COLO829 (cell line): ENCODE results near the gene AGTRAP.

ENCODE experiments used
- DNase-seq: peaks from one replicate; pipeline ENCODE4 v3.0.0; 2012; ENCODE audit warnings: low spot score

AGTRAP gene

DNA sequence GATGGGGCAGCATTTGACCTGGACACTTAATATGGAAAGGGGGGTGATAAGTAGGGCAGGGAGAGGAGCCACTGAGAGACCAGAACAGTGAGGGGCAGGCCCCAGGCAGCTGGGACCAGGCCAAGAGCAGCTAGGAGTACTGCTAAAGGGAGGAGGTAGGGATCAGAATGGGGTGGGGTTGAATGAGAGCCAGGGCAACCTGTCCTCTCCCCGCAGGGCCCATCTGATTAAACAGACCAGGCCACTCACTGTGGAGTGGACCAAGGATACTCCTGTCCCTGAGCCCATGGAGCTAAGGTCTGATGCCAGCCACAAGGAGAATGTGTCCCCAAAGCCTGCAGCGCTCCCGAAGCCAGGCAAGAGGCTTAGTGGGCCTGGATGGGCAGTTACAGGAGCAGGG lies 28.2 kb downstream of the AGTRAP start:
- no peak for DNase-seq

DNA sequence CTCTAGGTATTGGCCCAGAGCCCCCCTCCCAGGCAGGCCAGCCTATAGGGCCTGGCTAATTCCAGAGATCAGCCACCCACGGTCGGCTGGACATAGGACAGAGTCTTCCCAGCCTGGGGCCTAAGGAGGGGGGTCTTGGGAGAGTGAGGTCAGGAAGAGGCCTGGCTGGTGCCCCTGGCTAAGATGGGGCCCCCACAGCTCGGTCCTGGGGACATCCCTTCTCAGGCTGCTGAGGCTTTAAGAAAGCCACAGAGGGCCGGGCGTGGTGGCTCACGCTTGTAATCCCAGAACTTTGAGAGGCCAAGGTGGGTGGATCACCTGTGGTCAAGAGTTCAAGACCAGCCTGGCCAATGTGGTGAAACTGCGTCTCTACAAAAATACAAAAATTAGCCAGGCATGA lies 28.6 kb downstream of the AGTRAP start:
- DNase-seq: no peak

GRCh38 chr1:11765661-11766428 lies 29.9 kb downstream of the AGTRAP start:
- no peak for DNase-seq

- no peak for DNase-seq
These were observed 30.5 kb downstream of the AGTRAP start for GRCh38 chr1:11766429-11766776.

DNA sequence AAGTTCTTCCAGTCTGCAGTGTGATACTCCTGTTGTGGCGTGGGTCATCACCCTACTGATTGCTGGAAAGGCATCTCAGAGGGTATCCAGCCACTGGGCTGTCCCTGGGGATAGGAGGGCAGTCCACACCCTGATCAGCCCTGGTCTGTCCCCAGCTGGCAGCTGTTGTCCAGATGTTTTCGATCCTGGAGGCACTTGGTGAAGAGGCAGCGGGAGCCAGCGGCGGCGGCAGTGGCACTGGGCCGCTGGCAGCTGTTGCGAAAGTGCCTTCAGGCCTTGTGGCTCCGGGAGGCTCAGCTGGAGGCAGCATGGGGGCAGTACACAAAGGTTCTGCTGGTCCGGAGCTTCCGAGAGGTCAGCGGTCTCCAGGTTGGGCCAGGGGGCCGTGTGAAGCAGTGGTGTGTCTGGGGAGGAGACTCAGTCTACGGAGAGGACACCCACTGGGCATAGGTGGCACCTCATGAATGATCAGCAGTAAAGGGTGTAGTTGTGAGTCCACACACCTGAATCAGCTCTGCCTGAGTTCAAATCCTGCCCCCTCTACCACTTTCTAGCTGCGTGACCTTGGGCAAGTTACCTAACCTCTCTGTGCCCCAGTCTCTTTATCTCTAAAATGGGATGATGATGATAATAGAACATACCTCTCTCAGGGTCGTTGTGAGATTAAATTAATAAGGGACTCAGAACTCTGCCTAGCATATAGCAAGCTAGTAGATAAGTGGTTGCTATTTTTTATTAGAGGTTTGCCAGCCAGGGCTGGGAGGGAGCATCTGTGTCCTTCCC lies 32.2 kb downstream of the AGTRAP start:
- no peak for DNase-seq

GRCh38 chr1:11768821-11769220 lies 32.9 kb downstream of the AGTRAP start:
- no peak for DNase-seq

GRCh38 chr1:11769274-11769673 lies 33.3 kb downstream of the AGTRAP start:
- DNase-seq: no peak

DNA sequence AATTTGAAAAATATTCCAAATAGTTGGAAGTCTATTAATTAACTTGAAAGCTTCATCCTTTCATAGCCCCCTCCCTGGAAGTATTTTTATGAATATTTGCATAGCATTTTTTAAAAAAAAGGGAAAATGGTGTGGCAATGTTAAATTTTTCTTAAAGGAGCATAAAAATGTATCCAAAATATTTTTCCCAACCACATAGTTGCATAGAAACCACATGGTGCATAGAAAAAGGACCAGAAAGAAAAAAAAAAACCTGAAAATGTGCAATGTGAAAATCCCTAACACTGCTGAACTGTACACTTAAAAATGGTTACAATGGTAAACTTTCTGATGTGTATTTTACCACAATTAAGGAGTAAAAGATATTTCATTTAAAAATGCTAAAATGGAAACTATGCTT lies 34.1 kb downstream of the AGTRAP start:
- no peak for DNase-seq

DNA sequence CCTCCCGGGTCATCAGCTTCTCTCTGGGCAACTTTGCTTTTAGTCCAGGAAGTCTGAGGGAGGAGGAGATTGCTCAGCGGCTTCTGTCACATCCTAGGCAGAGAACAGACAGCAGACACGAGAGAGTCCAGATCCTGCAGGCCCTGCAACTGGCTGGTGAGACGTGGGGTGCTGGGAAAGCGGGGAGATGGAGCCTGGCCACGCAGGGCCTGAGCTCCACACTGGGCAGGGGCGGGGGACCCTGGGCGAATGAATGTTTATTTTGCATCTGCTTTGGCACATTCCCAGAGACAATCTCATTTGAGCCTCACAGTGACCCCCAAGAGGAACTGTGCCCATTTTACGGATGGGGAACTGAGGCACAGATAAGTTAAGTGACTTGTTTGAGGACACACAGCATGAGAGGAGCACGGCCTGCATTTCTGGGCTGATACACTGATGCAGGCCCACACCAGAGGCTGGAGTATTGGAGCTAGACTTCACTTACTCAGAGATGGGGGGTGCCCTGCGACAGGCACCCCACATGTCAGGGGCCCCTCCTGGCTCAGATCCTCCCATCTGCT lies 35.6 kb downstream of the AGTRAP start:
- no peak for DNase-seq

DNA sequence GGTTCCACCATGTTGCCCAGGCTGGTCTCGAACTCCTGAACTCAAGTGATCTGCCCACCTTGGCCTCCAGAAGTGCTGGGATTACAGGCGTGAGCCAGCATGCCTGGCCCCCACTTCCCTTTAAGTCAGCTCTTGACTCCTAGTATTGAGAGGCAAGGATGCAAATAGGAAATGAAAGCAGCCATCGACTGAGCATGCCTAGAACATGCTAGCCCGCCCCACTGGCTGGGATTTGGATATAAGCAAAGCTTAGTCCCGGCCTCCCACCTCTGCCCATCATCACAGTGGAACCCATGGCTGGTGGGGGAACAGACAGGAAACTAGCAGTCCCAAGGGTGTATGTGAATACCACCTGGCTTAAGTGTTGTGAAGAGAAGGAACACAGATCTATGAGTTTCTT lies 36.5 kb downstream of the AGTRAP start:
- no peak for DNase-seq

DNA sequence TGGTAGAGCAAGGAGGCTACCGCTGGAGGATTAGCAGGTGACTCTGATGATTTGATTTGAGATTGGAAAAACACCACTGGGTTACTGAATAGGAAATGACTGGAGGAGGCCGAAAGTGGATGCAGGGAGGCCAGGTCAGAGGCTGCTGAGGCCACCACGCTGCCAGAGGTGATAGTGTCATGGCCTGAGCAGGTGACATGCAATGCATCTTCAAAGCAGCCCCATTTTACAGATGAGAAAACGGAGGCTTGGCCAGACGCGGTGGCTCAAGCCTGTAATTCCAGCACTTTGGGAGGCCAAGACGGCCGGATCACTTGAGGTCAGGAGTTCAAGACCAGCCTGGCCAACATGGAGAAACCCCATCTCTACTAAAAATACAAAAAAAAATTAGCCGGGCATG lies 38.8 kb downstream of the AGTRAP start:
- no peak for DNase-seq

- DNase-seq: no peak
These were observed 41.9 kb downstream of the AGTRAP start for GRCh38 chr1:11777658-11778322.

DNA sequence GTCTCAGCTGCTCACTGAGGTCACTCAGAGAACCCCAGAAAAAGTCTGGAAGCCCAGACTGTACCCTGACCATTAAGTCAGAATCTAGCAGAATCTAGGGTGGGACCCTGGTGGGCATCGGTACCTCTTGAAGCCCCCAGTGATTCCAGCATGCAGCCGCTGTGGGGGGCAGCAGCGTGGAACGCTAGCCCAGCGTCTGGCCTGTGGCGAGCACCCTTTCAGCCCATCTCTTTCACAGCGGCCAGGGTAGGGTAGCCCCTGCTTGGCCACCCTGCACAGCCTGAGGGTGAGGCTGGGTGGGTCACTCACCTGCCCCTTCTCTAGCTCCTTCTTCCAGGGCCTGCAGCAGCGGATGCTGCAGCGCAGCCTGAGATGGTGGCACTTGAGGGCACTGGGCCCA lies 42.4 kb downstream of the AGTRAP start:
- no peak for DNase-seq

DNA sequence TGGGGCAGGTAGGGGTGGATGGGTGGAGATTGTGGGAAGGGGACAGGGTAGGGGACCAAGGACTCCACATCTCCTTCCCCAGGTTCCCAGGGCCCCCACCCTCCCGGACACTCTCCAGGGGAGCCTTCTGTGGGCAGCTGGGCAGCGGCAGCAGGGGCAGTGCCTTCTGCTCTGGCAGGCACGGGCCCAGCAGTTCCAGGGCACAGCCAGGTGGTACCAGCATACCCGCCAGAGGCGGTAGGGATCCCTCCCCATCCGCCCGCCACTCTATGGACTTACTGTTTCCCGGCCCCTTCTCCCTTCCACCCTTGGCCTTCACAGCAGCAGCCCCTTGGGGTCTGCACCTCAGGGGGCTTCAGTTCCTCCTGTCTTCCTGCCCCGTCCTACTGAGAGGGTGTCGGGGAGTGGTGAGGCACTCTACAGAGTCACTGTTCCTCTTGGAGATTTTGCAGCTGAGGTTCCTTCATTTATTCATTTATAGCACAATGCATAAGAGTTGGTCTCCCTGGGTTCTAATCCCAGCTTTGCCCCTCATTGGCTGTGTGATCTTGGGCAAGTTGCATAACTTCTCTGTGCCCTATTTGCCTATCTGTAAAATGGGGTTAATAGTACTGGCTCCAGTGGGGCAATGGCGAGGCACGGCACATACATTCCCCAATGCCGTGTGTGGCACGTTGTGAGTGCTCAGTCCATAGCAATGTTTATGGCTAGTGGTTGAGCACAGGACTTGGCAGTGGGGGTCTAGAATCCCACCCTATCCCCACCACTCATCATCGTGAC lies 43.1 kb downstream of the AGTRAP start:
- DNase-seq: no peak

- no peak for DNase-seq
These were observed 43.9 kb downstream of the AGTRAP start for GRCh38 chr1:11779715-11780379.

GRCh38 chr1:11780380-11781147 lies 44.6 kb downstream of the AGTRAP start:
- DNase-seq: no peak

DNA sequence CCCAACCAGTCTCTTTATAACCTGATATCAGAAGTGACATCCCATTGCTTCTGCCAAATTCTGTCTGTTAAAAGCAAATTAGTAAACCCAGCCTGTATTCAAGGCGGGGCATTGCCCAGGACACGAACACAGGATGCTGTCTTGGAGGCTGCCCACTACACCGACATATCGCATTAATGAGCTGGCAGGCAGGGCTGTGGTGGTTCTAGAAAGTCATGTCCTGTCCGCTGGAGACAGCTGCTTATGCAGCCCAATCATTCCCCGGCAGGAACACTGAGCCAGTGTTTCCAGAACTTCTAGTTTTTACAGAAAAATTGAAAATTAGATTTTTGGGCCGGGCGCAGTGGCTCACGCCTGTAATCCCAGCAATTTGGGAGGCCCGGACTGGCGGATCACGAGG lies 45.4 kb downstream of the AGTRAP start:
- no peak for DNase-seq

DNA sequence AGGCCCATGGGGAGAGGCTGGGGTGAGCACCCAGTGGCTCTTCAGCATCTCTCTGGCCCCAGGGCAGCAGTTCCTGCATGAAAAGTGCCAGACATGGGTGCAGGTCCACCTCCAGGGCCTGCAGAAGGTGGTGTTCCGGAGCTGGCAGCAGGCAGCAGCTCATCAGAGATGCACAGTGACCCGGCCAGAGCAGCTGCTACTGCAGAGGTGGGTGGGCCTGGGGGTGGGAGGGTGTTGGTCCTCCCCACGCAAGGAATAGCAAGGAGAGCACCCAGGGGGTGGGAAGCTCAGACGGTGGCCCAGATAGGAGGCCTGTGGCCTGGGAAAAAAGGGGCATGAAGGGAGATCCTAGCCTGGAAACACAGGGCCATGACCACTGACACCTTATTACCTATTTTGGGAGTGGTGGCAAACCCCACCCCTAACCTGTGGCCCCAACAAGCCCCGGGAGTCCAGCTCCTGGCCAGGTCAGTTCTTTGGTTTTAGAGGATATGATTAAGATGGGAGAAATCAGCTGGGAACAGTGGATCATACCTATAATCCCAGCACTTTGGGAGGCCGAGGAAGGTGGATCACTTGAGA lies 46.3 kb downstream of the AGTRAP start:
- no peak for DNase-seq

GRCh38 chr1:11783556-11783955 lies 47.6 kb downstream of the AGTRAP start:
- DNase-seq: no peak

- no peak for DNase-seq
These were observed 48.5 kb downstream of the AGTRAP start for GRCh38 chr1:11784256-11784992.
